Stimulated activated CD8-positive, alpha-beta memory T cell treated with anti-CD3 and anti-CD28 coated beads, Interleukin-15, amount 100 ng/mL, for 24 hours (primary cell): Measurements from ENCODE around the gene ZNF813.
"Not testable (repeated sequence)": the region's sequence is repeated elsewhere in the genome, so short reads cannot be mapped to it uniquely, and the experiment has no call there.

Experiments used
- DNase-seq: peaks from one replicate; pipeline ENCODE4 v3.0.0-alpha.2; 2020; ENCODE audit warnings: low read depth

ZNF813 gene

DNA sequence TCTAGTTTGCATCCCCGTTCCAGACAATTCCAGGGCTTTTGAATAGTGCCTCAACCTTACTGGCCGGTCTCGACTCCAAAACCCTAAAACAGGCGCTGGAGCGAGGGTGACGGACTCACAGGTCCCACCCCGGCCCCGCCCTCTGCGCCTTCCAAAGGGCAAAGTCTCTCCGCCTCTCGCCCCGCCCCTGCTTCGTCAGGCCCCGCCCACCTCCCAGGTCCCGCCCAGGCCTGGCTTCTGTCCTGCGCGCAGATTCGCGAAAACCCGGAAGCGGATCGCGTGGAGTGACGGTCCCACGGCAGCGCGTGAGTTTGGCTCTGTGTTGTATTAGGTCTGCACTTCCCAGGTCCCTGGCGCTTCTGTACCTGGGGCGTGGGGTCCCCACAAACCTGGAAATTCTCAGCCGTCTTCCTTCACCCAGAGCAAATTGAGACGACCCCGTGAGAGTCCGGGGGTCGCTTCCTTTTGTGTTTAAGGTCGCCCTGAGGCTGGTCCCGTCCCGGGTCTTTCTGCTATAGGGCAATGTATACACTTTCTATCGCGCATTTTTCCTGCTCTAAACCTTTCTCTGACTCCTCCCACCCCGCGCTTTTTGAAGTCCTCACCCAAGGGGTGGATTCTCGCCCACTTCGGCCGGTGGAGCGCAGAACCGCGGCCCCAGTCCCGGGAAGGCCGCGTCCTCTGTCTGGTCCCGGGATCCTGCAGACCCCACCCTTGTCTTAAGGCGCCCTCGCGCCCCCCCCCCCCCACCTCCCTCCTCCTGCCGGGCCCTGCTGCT, at the start of gene ZNF813:
ZNF813 (plus strand) TSS at position 249 of the 778 bp plus-strand sequence. CDS start 16,090 bp downstream, outside the sequence.
- peak; percentile 96 for DNase-seq

DNA sequence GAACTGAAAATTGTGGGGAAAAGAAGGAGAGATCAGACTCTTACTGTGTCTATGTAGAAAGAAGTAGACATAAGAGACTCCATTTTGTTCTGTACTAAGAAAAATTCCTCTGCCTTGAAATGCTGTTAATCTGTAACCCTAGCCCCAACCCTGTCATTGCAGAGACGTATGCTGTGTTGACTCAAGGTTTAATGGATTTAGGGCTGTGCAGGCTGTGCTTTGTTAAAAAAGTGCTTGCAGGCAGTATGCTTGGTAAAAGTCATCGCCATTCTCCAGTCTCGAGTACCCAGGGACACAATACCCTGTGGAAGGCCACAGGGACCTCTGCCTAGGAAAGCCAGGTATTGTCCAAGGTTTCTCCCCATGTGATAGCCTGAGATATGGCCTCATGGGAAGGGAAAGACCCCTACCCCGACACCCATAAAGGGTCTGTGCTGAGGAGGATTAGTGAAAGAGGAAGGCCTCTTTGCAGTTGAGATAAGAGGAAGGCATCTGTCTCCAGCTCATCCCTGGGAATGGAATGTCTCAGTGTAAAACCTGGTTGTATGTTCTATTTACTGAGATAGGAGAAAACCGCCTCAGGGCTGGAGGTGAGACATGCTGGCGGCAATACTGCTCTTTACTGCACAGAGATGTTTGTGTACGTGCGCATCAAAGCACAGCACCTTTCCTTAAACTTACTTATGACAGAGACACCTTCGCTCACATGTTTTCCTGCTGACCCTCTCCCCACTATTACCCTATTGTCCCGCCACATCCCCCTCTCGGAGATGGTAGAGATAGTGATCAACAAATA, 46.8 kb upstream of the ZNF813 start:
- not testable (repeated sequence) for DNase-seq

DNA sequence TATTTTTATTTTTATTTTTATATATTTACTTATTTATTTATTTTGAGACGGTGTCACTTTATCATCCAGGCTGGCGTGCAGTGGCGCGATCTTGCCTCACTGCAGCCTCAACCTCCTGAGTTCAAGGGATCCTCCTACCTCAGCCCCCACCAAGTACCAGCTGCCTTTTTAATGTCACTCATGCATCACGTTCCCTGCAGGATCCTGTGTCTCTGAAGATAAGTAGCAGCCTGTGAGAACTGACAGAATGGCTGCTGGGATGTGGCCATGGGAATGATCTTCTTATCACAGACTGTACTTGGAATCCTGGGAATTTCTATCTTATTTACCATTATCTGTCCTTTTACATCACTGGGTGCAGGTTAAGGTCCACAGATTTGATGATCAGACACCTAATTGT, 45.0 kb upstream of the ZNF813 start:
- no peak for DNase-seq

DNA sequence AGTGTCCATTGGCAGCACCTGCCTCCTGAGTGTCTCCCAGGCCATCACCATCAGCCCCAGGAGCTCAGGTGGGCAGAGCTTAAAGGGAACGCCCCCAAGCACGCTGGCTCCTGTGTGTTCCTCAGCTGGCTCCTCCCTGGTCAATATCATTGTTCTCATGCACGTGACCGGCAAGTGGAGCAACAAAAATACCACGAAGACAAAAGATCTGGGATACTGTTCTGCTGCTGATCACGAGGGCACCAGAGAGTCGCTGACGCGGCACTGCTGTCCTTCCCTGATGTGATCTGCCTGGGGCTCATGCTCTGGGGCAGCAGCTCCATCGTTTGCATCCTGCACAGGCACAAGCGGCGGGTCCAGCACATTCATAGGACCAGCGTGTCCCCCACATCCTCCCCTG, 44.5 kb upstream of the ZNF813 start:
- DNase-seq: not testable (repeated sequence)

DNA sequence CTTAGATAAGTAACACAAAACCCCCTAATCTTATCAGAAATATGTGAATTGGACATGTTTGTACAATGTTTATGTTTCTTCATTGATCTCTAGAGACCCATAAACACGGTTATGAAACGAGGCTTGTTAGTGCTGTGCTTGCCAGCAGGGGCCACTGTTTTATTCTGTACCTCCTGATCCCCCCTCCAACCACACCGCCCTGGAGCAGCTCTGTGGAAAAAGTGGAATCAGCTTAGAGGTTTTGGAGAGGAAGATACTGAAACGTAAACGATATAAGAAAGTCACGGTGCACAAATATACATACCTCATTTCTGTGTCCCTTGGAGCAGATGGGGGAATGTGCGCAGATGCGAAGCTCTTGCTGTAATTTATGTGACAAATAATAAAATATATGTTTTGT, 43.9 kb upstream of the ZNF813 start:
- DNase-seq: not testable (repeated sequence)

DNA sequence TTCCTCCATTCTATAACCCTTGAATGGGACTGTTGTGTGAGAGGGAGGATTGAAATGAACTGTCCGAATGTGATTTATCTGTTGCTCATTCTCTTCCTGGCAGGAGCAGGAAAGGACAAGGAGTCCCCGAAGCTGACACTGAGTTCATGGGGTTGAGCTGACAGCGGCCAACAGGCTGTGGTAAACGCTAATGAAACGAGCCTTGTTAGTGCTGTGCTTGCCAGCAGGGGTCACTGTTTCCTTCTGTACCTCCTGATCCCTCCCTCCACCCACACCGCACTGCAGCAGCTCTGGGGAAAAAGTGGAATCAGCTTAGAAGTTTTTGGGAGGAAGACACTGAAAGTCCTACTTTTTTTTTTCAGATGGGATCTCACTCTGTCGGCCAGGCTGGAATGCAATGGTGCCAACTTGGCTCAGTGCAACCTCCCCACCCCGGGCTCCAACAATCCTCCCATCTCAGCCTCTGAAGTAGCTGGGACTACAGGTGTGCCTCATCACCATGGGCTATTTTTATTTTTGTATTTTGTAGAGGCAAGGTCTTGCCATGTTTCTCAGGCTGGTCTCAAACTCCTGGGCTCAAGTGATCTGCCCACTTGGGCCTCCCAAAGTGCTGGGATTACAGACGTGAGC, 42.5 kb upstream of the ZNF813 start:
- peak; percentile 43 for DNase-seq

DNA sequence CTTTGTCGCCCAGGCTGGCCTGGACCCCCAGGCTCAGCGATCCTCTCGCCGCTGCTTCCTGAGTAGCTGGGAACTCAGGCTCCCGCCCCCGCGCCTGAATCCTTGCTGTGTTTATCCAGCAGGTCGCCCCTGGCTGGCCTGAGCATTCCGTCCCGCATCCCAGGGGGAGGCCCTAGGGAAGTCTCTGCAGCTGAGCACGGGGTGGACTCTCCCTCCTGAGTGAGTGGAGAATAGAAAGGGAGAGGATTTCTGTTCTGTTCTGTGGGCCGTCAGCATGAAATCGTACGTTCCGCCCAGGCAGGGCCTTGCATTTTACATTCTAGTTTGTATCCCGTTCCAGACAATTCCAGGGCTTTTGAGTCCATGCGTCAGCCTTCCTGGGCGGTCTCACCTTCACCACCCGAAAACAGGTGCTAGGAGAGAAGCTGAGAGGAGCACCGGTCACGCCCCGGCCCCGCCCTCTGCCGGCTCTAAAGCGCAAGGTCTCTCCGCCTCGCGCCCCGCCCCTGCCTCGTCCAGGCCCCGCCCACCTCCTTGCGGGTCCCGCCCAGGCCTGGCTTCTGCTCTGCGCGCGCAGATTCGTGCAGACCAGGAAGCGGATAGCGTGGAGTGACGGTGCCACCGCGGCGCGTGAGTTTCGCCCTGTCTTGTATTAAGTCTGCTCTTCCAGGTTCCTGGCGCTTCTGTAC, 36.0 kb upstream of the ZNF813 start, which contains the start of gene ZNF761:
ZNF761 (plus strand) TSS at position 586 of the 689 bp plus-strand sequence. CDS start 15,285 bp downstream, outside the sequence.
- DNase-seq: peak; percentile 97

DNA sequence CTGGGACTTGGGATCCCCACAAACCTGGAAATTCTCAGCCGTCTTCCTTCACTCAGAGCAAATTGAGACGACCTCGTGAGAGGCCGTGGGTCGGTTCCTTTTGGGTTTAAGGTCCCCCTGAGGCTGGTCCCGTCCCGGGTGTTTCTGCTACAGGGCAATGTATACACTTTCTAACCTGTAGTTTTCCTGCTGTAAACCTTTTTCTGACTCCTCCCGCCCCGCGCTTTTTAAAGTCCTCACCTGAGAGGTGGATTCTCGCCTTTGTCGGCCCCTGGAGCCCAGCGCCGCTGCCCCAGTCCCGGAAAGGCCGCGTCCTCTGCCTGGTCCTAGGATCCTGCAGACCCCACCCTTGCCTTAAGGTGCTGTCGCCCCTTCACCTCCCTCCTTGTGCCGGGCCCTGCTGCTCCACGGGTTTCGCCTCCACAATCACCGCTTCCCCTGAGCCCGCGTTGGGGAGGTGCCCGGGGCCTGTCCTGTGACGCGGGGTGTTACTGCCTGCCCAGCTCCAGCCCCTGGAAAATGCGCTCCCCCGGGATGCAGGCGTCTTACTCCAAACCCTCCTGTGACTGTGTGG, 35.4 kb upstream of the ZNF813 start:
- no peak for DNase-seq

DNA sequence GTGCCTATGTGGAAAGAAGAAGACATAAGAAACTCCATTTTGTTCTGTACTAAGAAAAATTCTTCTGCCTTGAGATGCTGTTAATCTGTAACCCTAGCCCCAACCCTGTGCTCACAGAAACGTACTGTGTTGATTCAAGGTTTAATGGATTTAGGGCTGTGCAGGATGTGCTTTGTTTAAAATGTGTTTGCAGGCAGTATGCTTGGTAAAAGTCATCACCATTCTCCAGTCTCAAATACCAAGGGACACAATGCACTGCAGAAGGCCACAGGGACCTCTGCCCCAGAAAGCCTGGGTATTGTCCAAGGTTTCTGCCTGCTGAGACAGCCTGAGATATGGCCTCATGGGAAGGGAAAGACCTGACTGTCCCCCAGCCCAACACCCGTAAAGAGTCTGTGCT, 23.7 kb upstream of the ZNF813 start:
- DNase-seq: not testable (repeated sequence)

DNA sequence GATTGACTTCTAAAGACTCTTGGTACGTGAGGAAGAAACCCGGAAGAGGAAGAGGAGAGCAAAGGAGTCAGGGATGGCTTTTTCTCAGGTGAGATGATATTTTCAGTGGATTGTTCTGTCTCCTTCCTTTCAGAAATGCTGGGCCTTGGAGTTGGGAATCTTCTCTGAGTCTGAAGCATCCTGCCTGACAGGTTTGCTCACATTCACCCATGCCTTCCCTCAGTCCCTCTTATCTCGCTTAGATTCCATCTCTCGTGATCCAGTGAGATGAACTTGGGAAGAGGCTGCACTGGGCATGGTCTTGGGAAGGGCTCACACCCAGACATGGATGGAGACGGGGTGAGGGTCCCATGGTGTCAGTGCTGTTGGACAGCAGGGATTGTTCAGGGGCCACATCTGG, 20.3 kb upstream of the ZNF813 start:
- DNase-seq: not testable (repeated sequence)

DNA sequence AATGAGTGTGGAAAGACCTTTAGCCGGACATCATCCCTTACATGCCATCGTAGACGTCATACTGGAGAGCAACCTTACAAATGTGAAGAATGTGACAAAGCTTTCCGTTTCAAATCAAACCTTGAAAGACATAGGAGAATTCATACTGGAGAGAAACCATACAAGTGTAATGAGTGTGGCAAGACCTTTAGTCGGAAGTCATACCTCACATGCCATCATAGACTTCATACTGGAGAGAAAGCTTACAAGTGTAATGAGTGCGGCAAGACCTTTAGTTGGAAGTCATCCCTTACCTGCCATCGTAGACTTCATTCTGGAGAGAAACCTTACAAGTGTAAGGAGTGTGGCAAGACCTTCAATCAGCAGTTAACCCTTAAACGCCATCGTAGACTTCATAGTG, 11.7 kb upstream of the ZNF813 start:
- no peak for DNase-seq

DNA sequence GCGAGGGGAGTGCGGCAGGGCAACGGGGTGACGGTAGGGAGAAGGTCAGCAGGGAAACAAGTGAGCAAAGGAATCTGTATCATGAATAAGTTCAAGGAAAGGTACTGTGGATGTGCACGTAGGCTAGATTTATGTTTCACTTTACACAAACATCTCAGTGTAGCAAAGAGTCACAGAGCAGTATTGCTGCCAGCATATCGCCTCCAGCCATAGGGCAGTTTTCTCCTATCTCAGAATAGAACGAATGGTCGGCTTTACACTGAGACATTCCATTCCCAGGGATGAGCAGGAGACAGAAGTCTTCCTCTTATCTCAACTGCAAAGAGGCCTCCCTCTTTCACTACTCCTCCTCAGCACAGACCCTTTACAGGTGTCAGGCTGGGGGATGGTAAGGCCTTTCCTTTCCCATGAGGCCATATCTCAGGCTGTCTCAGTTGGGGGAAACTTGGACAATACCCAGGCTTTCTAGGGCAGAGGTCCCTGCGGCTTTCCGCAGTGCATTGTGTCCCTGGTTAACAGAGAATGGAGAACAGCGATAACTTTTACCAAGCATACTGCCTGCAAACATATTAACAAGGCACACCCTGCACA, 7.3 kb upstream of the ZNF813 start:
- DNase-seq: not testable (repeated sequence)

DNA sequence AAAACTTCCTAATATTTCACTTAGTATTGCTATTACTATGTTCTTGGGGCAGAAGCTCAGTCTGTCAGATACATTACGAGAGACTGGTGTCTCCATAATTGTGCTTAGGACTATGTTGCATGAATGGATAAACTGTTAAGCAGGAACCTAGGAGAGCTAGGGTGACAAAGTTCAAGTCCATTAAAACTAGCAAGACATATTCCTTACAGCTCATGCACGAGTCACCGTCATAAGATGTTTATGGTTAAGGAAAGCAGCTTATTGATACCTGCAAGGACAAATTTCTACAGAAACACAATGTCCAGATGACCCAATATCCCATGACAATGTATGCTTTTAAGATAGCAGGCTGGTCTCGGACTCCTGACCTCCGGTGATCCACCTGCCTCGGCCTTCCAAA, 5.7 kb upstream of the ZNF813 start:
- no peak for DNase-seq

DNA sequence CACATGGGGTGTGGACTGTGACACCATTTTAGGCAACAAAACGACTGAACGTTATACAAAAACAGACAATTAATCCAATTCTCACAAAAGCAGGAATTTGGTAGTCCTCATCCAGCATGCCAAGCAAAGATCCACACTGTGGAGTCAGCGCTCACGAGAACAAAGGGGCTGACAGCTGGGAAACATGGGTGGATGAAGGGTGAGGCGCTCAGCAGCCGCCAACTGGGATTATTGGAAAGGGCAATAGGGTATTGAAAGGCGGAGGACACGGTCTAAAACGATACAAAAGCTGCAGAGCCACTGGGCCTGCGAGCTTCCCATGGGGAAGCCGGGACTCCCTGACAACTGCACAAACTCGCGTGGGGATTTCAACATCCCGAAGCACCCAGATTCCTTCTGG, 4.7 kb upstream of the ZNF813 start:
- no peak for DNase-seq

DNA sequence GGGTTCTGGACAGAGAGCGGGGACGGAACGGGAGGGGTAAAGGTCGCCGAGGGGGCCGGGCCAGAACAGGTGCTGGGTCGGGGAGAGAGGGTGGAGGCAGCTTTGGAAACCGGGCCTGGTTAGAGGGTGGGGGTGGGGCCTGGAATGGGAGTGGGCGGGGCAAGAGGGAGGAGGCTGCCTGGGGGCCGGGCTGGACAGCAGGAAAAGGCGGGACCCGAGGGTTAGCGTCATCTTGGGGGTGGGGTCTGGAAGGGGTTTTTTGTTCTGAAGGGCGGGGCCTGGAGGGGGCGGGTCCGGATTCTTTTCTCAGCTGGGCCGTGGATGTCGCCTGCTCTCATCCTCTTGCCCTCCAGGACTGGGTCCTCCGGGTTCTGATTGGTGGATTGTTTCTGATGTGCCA, 4.3 kb upstream of the ZNF813 start:
- no peak for DNase-seq

DNA sequence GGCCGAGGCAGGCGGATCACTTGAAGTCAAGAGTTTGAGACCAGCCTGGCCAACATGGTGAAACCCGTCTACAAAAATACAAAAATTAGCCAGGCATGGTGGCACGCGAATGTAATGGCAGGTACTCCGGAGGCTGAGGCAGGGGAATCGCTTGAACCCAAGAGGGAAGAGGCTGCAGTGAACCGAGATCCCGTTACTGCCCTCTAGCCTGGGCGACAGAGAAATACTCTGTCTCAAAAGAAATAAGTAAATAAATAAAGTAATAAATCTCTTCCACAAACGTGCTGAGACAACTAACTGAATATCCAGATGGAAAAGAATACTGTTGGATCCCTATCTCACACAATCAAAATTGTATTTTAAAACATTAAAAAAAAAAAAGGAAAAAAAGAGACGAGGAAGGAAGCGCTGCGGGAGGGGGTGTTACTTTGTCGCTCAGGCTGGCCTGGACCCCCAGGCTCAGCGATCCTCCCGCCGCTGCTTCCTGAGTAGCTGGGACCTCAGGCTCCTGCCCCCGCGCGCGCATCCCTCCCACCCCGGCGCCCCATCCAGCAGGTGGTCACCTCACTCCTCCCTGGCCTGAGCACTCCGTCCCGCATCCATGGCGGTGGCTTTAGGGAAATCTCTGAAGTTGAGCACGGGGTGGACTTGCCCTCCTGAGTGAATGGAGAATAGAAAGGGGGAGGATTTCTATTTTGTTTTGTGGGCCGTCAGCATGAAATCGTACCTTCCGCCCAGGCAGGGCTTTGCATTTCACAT, 628 bp upstream of the ZNF813 start:
- no peak for DNase-seq

DNA sequence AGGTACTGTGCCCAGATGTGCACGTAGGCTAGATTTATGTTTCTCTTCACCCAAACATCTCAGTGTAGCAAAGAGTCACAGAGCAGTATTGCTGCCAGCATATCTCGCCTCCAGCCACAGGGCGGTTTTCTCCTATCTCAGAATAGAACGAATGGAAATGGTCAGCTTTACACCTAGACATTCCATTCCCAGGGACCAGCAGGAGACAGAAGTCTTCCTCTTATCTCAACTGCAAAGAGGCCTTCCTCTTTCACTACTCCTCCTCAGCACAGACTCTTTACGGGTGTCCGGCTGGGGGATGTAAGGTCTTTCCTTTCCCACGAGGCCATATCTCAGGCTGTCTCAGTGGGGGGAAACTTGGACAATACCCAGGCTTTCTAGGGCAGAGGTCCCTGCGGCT, 1.1 kb downstream of the ZNF813 start:
- DNase-seq: not testable (repeated sequence)

DNA sequence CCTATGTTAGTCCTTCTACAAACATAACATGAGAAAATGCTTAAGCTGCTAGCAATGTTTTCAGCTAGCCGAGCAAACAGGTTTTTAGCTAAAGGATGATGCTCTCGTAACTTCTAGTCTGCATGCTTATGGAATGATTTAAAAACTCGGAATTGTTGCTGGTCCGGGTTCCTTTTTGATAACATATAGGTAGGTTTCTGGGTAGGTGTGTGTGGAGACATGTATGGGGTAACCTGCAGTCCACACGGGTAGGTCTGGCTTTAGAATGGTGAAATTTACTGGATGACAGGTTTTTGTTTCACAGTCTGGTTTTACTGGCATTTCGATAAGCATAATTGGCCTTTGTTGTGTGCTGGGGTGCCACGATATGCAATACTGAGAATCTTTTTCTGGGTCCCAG, 4.4 kb downstream of the ZNF813 start:
- DNase-seq: no peak

DNA sequence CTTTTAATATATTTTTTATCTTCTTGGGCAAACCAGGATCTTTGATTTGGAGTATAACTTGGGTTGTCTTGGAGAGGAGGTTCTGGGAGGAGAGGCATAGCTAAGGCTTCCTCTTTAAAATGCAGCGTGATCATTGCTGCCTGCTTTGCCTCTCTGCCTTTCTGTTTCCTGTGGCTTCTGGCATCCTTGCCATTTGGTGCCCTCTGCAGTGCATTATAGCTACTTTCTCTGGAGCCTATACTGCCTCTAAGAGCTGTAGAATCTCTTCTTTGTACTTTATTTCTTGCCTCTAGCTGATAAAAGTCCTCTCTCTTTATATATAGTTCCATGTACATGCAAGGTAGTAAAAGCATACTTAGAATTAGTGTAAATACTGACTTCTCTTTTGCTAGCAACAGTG, 7.3 kb downstream of the ZNF813 start:
- DNase-seq: not testable (repeated sequence)

DNA sequence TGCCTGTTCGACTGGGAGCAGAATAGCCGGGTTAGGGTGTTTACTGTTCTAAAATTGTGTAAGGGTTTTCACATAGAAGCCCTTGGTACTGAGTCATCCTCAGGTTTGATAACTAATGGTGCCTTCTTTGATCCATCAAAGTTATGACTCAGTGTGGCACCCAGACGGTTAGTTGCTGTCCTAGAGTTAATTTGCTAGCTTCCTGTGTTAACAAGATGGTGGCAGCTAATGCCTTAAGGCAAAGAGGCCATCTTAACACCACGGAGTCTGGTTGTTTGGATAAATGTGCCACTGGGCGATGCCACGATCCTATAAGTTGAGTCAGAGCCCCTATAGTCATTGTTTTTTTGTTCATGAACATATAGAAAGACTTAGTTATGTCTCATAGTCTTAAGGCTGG, 7.9 kb downstream of the ZNF813 start:
- DNase-seq: not testable (repeated sequence)

DNA sequence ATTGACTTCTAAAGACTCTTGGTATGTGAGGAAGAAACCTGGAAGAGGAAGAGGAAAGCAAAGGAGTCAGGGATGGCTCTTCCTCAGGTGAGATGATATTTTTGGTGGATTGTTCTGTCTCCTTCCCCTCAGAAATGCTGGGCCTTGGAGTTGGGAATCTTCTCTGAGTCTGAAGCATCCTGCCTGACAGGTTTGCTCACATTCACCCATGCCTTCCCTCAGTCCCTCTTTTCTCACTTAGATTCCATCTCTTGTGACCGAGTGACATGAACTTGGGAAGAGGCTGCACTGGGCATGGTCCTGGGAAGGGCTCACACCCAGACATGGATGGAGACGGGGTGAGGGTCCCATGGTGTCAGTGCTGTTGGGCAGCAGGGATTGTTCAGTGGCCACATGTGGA, 16.2 kb downstream of the ZNF813 start:
- not testable (repeated sequence) for DNase-seq
